HEK293T (cell line): ENCODE measurements around the gene FAM217B.

ENCODE experiments used
- CTCF ChIA-PET: fragments of 350-600 bp; formaldehyde crosslinking; extraction: SDS; loops from one replicate; lab custom pipeline; 2021; ENCODE audit warnings: antibody characterized with exemption, inconsistent platforms; lab: Yijun Ruan, JAX
- POLR2A ChIA-PET: fragments of 350-600 bp; formaldehyde crosslinking; extraction: SDS; loops from one replicate; lab custom pipeline; 2020; ENCODE audit warnings: antibody characterized with exemption, inconsistent platforms; lab: Yijun Ruan, JAX
- DNase-seq: peaks from one replicate; pipeline ENCODE4 v3.0.0; 2012; ENCODE audit warnings: mixed read lengths; ENCODE audit errors: extremely low spot score
- ARNT ChIP-seq: fragments of 450-650 bp; IDR thresholded peaks from 2 replicates; pipeline ENCODE4 v1.6.1; 2017; ENCODE audit warnings: mild to moderate bottlenecking
- BHLHE40 ChIP-seq: fragments of 450-650 bp; IDR thresholded peaks from 2 replicates; pipeline ENCODE4 v1.6.1; 2016; ENCODE audit warnings: mild to moderate bottlenecking, moderate library complexity, borderline replicate concordance
- CTBP1 ChIP-seq: fragments of 450-650 bp; IDR thresholded peaks from 2 replicates; pipeline ENCODE4 v1.6.1; 2016; ENCODE audit warnings: borderline replicate concordance
- ELF4 ChIP-seq: fragments of 450-650 bp; IDR thresholded peaks from 2 replicates; pipeline ENCODE4 v1.6.1; 2017; ENCODE audit warnings: antibody characterized with exemption
- FOXA1 ChIP-seq: fragments of 450-650 bp; IDR thresholded peaks from 2 replicates; pipeline ENCODE4 v1.6.1; 2016; ENCODE audit warnings: mild to moderate bottlenecking
- FOXK2 ChIP-seq: fragments of 450-650 bp; IDR thresholded peaks from 2 replicates; pipeline ENCODE4 v1.6.1; 2016; ENCODE audit warnings: mild to moderate bottlenecking
- FOXM1 ChIP-seq: fragments of 450-650 bp; IDR thresholded peaks from 2 replicates; pipeline ENCODE4 v1.6.1; 2017; ENCODE audit warnings: mild to moderate bottlenecking, borderline replicate concordance
- HDGF ChIP-seq: fragments of 450-650 bp; IDR thresholded peaks from 2 replicates; pipeline ENCODE4 v1.6.1; 2017; ENCODE audit warnings: antibody characterized with exemption, borderline replicate concordance
- L3MBTL2 ChIP-seq: fragments of 450-650 bp; conservative IDR thresholded peaks from 2 replicates; pipeline ENCODE4 v1.6.1; 2016; ENCODE audit warnings: mild to moderate bottlenecking
- LEF1 ChIP-seq: fragments of 450-650 bp; IDR thresholded peaks from 2 replicates; pipeline ENCODE4 v1.6.1; 2017; ENCODE audit warnings: mild to moderate bottlenecking, borderline replicate concordance
- NFRKB ChIP-seq: fragments of 450-650 bp; IDR thresholded peaks from 2 replicates; pipeline ENCODE4 v1.6.1; 2016; ENCODE audit warnings: mild to moderate bottlenecking, moderate library complexity
- SP1 ChIP-seq: fragments of 450-650 bp; IDR thresholded peaks from 2 replicates; pipeline ENCODE4 v1.6.1; 2017
- SUZ12 ChIP-seq: fragments of 450-650 bp; IDR thresholded peaks from 2 replicates; pipeline ENCODE4 v1.6.1; 2016; ENCODE audit warnings: mild to moderate bottlenecking
- TARDBP ChIP-seq: fragments of 450-650 bp; IDR thresholded peaks from 2 replicates; pipeline ENCODE4 v1.6.1; 2016
- ZNF384 ChIP-seq: fragments of 450-650 bp; IDR thresholded peaks from 2 replicates; pipeline ENCODE4 v1.6.1; 2016
- TF ChIP-seq, protein P1 (sequence below): fragments of 450-650 bp; IDR thresholded peaks from 2 replicates; pipeline ENCODE4 v1.6.1; 2016

The FAM217B gene

DNA sequence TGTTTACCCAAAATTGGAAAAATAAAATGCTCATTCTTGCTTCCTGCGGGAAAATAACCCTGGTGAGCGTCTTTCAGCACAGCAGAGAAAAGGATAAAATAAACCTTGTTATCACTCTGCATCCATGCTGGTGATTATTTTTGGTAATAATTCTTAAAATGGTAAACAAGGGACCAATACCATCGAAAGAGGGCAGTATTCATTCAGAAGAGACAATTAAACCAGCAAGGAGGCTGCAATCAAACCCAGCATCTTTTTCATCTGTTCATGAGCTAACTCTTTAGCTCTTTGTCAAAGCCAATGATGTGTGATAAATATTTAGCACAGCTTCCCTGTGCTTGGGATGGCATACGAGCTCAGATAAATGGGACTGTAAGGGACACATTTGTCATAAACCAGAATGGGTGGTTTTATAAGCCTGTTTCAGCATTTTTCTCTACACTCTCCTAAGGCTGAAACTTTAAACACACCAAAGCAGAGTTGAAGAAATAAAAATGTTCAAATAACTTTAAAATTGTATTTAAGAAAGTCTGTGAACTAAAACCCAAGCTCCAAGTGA is 52.4 kb downstream of the FAM217B start:
- POLR2A ChIA-PET: no interaction called here
- DNase-seq: no peak
- CTCF ChIA-PET: no interaction called here
- TF ChIP-seq ZNF384 (no peak), FOXA1 (no peak)

DNA sequence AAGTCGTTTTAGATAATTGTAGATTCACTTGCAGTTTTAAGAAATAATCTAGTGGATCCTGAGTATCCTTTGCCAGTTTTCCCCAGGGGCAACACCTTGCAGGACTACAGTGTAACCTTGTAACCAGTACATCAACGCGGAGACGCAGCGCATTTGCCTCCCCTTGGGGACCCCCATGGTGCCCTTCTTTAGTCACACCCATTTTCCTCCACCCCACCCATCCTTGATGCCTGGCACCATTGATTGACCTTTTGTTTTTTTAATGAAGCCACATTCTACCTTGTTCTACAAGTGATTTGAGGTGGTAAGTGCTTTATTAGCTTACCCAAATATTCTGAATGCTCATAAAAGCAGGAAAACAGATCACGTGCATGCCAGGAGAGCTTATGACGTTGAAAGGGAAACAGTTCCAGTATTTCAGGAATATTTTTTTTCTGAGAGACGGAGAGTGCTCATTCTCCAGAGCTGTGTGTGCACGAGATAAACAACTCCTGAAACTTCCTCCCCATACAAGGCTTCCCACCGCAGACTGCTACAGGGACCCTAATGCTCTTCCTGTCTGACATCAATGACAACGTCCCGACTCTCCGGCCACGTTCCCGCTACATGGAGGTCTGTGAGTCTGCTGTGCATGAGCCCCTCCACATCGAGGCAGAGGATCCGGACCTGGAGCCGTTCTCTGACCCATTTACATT is 53.7 kb downstream of the FAM217B start:
- ChIA-PET POLR2A (no interaction called here), CTCF (no interaction called here)
- DNase-seq: no peak
- no peak for TF ChIP-seq SUZ12
- no peak for TF ChIP-seq BHLHE40
- TF ChIP-seq LEF1: no peak
- no peak for TF ChIP-seq TARDBP
- TF ChIP-seq ELF4: no peak
- TF ChIP-seq FOXA1: no peak
- no peak for TF ChIP-seq CTBP1
- TF ChIP-seq FOXM1: no peak
- TF ChIP-seq L3MBTL2: no peak

DNA sequence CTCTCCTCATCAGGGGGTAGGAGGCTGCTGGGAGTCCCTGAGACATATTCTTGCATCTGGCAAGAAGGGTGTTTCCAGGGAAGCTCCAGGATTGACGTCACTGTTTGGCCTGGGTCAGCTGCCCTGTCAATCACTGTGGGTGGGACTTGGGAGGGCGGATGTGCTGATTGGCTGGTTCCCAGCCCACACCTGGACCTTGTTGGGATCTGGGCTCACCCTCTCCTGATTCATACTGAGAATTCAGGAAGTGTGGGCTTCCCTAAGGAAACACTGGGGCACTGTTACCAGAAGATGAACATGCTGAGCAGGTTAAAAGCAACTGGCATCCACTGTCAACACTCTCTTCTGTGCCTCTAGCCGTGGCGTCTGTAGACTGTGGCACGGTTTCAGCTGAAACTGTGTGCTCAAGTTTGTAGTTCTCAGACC is 54.5 kb downstream of the FAM217B start:
- CTCF ChIA-PET: no interaction called here
- TF ChIP-seq, protein P1, sequence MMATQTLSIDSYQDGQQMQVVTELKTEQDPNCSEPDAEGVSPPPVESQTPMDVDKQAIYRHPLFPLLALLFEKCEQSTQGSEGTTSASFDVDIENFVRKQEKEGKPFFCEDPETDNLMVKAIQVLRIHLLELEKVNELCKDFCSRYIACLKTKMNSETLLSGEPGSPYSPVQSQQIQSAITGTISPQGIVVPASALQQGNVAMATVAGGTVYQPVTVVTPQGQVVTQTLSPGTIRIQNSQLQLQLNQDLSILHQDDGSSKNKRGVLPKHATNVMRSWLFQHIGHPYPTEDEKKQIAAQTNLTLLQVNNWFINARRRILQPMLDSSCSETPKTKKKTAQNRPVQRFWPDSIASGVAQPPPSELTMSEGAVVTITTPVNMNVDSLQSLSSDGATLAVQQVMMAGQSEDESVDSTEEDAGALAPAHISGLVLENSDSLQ: peak; percentile 89
- TF ChIP-seq ELF4: no peak
- POLR2A ChIA-PET: no interaction called here
- DNase-seq: no peak

DNA sequence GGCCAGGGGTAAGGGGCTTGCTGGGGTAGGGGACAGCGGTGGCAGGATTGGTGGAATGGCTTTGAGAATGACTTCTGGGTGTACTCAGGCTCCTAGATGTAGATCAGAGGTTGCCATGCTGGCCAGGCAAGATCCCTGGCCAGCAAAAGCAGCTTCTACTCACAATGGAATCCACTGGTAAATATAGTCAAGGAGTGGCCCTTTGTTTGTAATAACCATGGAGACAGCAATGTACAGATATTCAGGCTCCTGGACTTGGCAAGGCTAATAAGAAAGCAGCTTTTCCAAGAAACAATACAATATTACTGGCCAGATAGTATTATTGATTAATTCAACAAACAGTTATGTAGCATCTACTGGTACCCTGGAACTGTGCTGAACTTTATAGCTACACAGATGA is 55.9 kb downstream of the FAM217B start:
- TF ChIP-seq ELF4 (no peak), L3MBTL2 (no peak), FOXK2 (no peak), FOXM1 (no peak), SUZ12 (no peak), ARNT (no peak), SP1 (no peak), BHLHE40 (no peak), ZNF384 (no peak), NFRKB (no peak), CTBP1 (no peak), LEF1 (no peak), FOXA1 (no peak), TARDBP (no peak), HDGF (no peak)
- TF ChIP-seq, protein P1: no peak
- DNase-seq: no peak
- CTCF ChIA-PET: no interaction called here
- POLR2A ChIA-PET: no interaction called here

DNA sequence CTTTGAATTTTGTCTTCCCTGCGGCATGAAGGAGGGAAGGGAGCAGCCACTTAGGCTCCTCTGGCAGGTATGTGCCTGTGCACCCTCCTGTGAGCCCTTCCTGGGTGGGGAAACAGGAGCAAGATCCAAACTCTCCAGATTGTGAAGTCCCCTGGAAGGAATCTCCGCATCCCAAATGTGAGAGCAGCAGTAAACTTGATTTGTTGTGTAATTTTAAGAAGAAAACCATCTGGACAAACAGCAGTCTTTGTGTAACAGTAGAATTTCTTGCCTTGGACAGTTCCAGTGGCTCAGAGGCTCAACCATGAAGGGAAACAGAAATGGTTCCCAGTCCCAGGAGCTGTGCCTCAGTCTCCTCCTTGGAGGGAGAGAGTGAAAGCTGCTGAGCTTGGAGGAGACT is 57.7 kb downstream of the FAM217B start:
- ChIA-PET POLR2A (no interaction called here), CTCF (no interaction called here)
- TF ChIP-seq L3MBTL2 (no peak), LEF1 (no peak), NFRKB (no peak), FOXM1 (no peak), TARDBP (no peak), SUZ12 (no peak), ELF4 (no peak), HDGF (no peak), SP1 (no peak), FOXA1 (no peak), FOXK2 (no peak), BHLHE40 (no peak), ARNT (no peak)
- TF ChIP-seq, protein P1: no peak
- DNase-seq: no peak
